ENCODE results near the gene PLCB1.

Gene PLCB1

DNA sequence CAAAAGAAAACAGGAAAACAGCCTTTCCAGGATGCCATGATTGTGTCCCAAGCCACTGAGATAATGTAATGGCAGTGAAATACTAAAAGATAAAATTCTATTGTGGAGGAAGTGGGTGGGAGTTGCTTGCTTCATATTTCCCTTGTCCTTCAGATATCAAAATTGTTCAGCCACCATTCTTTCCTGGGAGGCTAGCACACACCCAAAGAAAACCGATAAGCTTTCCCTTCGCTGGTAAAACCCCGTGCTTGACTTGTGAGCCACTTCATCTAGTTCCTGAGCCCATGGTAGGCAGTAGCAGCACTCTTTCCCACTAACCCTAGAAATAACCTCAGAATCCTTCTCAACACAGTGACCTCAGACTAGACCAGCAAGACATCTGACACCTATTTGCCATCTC lies 579.4 kb downstream of the PLCB1 start:
- H4K91ac ChIP-seq (ENCODE audit: low read depth, low read length) = no peak overlapping the region
- H3K9me3 ChIP-seq (ENCODE audit: insufficient read depth, low read depth, low read length) = no peaks in the 10 kb centered on the region
- no peak overlapping the region for H4K12ac ChIP-seq (ENCODE audit: low read depth, low read length)
- H2BK12ac ChIP-seq (ENCODE audit: low read length) = no peak overlapping the region
- H3K4me1 ChIP-seq (ENCODE audit: control insufficient read depth in 1 of 2, insufficient read depth in 2 of 2, low read length in 2 of 2) = no peaks in the 10 kb centered on the region
- no peak overlapping the region for H3K14ac ChIP-seq (ENCODE audit: low read length)
- H3K23ac ChIP-seq (ENCODE audit: low read length) = no peak overlapping the region
- no CpG with 5 or more reads among the region's 3 CpGs for WGBS (ENCODE audit: extremely low coverage, insufficient coverage, insufficient read length)
- no peak overlapping the region for H4K8ac ChIP-seq (ENCODE audit: low read depth, low read length)
- H2BK5ac ChIP-seq (ENCODE audit: low read depth, low read length, poor library complexity) = no peak overlapping the region
- no peak overlapping the region for H2AFZ ChIP-seq (ENCODE audit: insufficient read depth, low read length, poor library complexity)
- no peak overlapping the region for H3K4ac ChIP-seq (ENCODE audit: low read depth, low read length)
- no peak overlapping the region for H3K9ac ChIP-seq (ENCODE audit: low read length)
- no peaks in the 10 kb centered on the region for H3K36me3 ChIP-seq (ENCODE audit: control insufficient read depth in 1 of 2, insufficient read depth in 2 of 2, low read length in 2 of 2)
- H3K79me2 ChIP-seq (ENCODE audit: control insufficient read depth, insufficient read depth, low read length, poor library complexity) = no peaks in the 10 kb centered on the region
- H3K27me3 ChIP-seq (ENCODE audit: insufficient read depth, low read length) = no peaks in the 10 kb centered on the region
- no peak overlapping the region for H3K4me3 ChIP-seq (ENCODE audit: low read depth, low read length)
- no peak for DNase-seq
- H3K4me2 ChIP-seq (ENCODE audit: low read length) = no peak overlapping the region
- H2AK5ac ChIP-seq (ENCODE audit: low read length) = no peak overlapping the region
- H3K27ac ChIP-seq (ENCODE audit: low read depth, low read length) = no peak overlapping the region
- H3K79me1 ChIP-seq (ENCODE audit: low read length) = no peaks in the 10 kb centered on the region
- H3K18ac ChIP-seq (ENCODE audit: low read length) = no peak overlapping the region
- H2BK120ac ChIP-seq (ENCODE audit: insufficient read depth, low read length, poor library complexity) = no peak overlapping the region

GRCh38 chr20:8714206-8714605 lies 582.1 kb downstream of the PLCB1 start:
- Histone ChIP-seq H2BK120ac (ENCODE audit: insufficient read depth, low read length, poor library complexity) (no peak overlapping the region), H3K79me1 (ENCODE audit: low read length) (no peaks in the 10 kb centered on the region), H3K79me2 (ENCODE audit: control insufficient read depth, insufficient read depth, low read length, poor library complexity) (no peaks in the 10 kb centered on the region), H3K9ac (ENCODE audit: low read length) (no peak overlapping the region), H3K23ac (ENCODE audit: low read length) (no peak overlapping the region), H3K27ac (ENCODE audit: low read depth, low read length) (no peak overlapping the region), H4K91ac (ENCODE audit: low read depth, low read length) (no peak overlapping the region), H3K14ac (ENCODE audit: low read length) (no peak overlapping the region), H2BK5ac (ENCODE audit: low read depth, low read length, poor library complexity) (no peak overlapping the region), H3K4me3 (ENCODE audit: low read depth, low read length) (no peak overlapping the region), H3K4me2 (ENCODE audit: low read length) (no peak overlapping the region), H4K8ac (ENCODE audit: low read depth, low read length) (no peak overlapping the region), H3K4ac (ENCODE audit: low read depth, low read length) (no peak overlapping the region), H3K9me3 (ENCODE audit: insufficient read depth, low read depth, low read length) (no peaks in the 10 kb centered on the region), H3K27me3 (ENCODE audit: insufficient read depth, low read length) (no peaks in the 10 kb centered on the region), H2AFZ (ENCODE audit: insufficient read depth, low read length, poor library complexity) (no peak overlapping the region), H4K12ac (ENCODE audit: low read depth, low read length) (no peak overlapping the region), H3K4me1 (ENCODE audit: control insufficient read depth in 1 of 2, insufficient read depth in 2 of 2, low read length in 2 of 2) (no peaks in the 10 kb centered on the region), H2BK12ac (ENCODE audit: low read length) (no peak overlapping the region), H3K36me3 (ENCODE audit: control insufficient read depth in 1 of 2, insufficient read depth in 2 of 2, low read length in 2 of 2) (no peaks in the 10 kb centered on the region), H3K18ac (ENCODE audit: low read length) (no peak overlapping the region), H2AK5ac (ENCODE audit: low read length) (no peak overlapping the region)
- no CpG with 5 or more reads among the region's 3 CpGs for WGBS (ENCODE audit: extremely low coverage, insufficient coverage, insufficient read length)
- no peak for DNase-seq

GRCh38 chr20:8718279-8718678 lies 586.2 kb downstream of the PLCB1 start:
- Histone ChIP-seq H3K79me2 (ENCODE audit: control insufficient read depth, insufficient read depth, low read length, poor library complexity) (no peaks in the 10 kb centered on the region), H2AFZ (ENCODE audit: insufficient read depth, low read length, poor library complexity) (no peak overlapping the region), H3K4me3 (ENCODE audit: low read depth, low read length) (no peak overlapping the region), H2BK5ac (ENCODE audit: low read depth, low read length, poor library complexity) (no peak overlapping the region), H3K9ac (ENCODE audit: low read length) (no peak overlapping the region), H3K4me2 (ENCODE audit: low read length) (no peak overlapping the region), H3K4ac (ENCODE audit: low read depth, low read length) (no peak overlapping the region), H2BK120ac (ENCODE audit: insufficient read depth, low read length, poor library complexity) (no peak overlapping the region), H4K12ac (ENCODE audit: low read depth, low read length) (no peak overlapping the region), H3K27ac (ENCODE audit: low read depth, low read length) (no peak overlapping the region), H3K27me3 (ENCODE audit: insufficient read depth, low read length) (no peaks in the 10 kb centered on the region), H2BK12ac (ENCODE audit: low read length) (no peak overlapping the region), H3K18ac (ENCODE audit: low read length) (no peak overlapping the region), H3K4me1 (ENCODE audit: control insufficient read depth in 1 of 2, insufficient read depth in 2 of 2, low read length in 2 of 2) (no peaks in the 10 kb centered on the region), H4K8ac (ENCODE audit: low read depth, low read length) (no peak overlapping the region), H3K23ac (ENCODE audit: low read length) (no peak overlapping the region), H3K9me3 (ENCODE audit: insufficient read depth, low read depth, low read length) (no peaks in the 10 kb centered on the region), H4K91ac (ENCODE audit: low read depth, low read length) (no peak overlapping the region), H3K79me1 (ENCODE audit: low read length) (no peaks in the 10 kb centered on the region), H3K14ac (ENCODE audit: low read length) (no peak overlapping the region), H3K36me3 (ENCODE audit: control insufficient read depth in 1 of 2, insufficient read depth in 2 of 2, low read length in 2 of 2) (no peaks in the 10 kb centered on the region), H2AK5ac (ENCODE audit: low read length) (no peak overlapping the region)
- WGBS (ENCODE audit: extremely low coverage, insufficient coverage, insufficient read length) = no CpG with 5 or more reads among the region's 4 CpGs
- no peak for DNase-seq

- no peaks in the 10 kb centered on the region for H3K9me3 ChIP-seq (ENCODE audit: insufficient read depth, low read depth, low read length)
- H3K4ac ChIP-seq (ENCODE audit: low read depth, low read length) = no peak overlapping the region
- H4K12ac ChIP-seq (ENCODE audit: low read depth, low read length) = no peak overlapping the region
- WGBS (ENCODE audit: extremely low coverage, insufficient coverage, insufficient read length) = no CpG with 5 or more reads among the region's 4 CpGs
- no peak overlapping the region for H2BK120ac ChIP-seq (ENCODE audit: insufficient read depth, low read length, poor library complexity)
- H3K79me1 ChIP-seq (ENCODE audit: low read length) = no peaks in the 10 kb centered on the region
- DNase-seq = no peak
- no peaks in the 10 kb centered on the region for H3K27me3 ChIP-seq (ENCODE audit: insufficient read depth, low read length)
- no peaks in the 10 kb centered on the region for H3K79me2 ChIP-seq (ENCODE audit: control insufficient read depth, insufficient read depth, low read length, poor library complexity)
- H3K4me2 ChIP-seq (ENCODE audit: low read length) = no peak overlapping the region
- H3K4me1 ChIP-seq (ENCODE audit: control insufficient read depth in 1 of 2, insufficient read depth in 2 of 2, low read length in 2 of 2) = no peaks in the 10 kb centered on the region
- H2AFZ ChIP-seq (ENCODE audit: insufficient read depth, low read length, poor library complexity) = no peak overlapping the region
- no peak overlapping the region for H3K9ac ChIP-seq (ENCODE audit: low read length)
- no peak overlapping the region for H4K8ac ChIP-seq (ENCODE audit: low read depth, low read length)
- H2BK12ac ChIP-seq (ENCODE audit: low read length) = no peak overlapping the region
- no peak overlapping the region for H3K18ac ChIP-seq (ENCODE audit: low read length)
- no peak overlapping the region for H4K91ac ChIP-seq (ENCODE audit: low read depth, low read length)
- no peak overlapping the region for H2AK5ac ChIP-seq (ENCODE audit: low read length)
- no peak overlapping the region for H2BK5ac ChIP-seq (ENCODE audit: low read depth, low read length, poor library complexity)
- no peak overlapping the region for H3K23ac ChIP-seq (ENCODE audit: low read length)
- H3K36me3 ChIP-seq (ENCODE audit: control insufficient read depth in 1 of 2, insufficient read depth in 2 of 2, low read length in 2 of 2) = peaks cover 0 to 1% of the 10 kb centered on the region in 2 experiments
- no peak overlapping the region for H3K4me3 ChIP-seq (ENCODE audit: low read depth, low read length)
- no peak overlapping the region for H3K27ac ChIP-seq (ENCODE audit: low read depth, low read length)
- no peak overlapping the region for H3K14ac ChIP-seq (ENCODE audit: low read length)
Measured at GRCh38 chr20:8720089-8720488, 588.0 kb downstream of the PLCB1 start.

Data from trophoblast cell (in vitro differentiated cells and primary cell).